ENCODE measurements around the gene SLC2A2.

- no peak for TF ChIP-seq CTCF (IDR thresholded peaks at IDR 0.05)
- TF ChIP-seq EZH2 (IDR thresholded peaks at IDR 0.05) = no peak
- no peak for TF ChIP-seq EZH2phosphoT487 (IDR thresholded peaks at IDR 0.05)
These were observed 67.1 kb downstream of the SLC2A2 start for GRCh38 chr3:170959457-170959856.
